ENCODE measurements around the gene IL2RA. TPM values are rescaled to one million over a fixed set of nuclear protein-coding genes. Genes with fewer than 3 reads are reported as not detected.
A peak's percentile ranks its signal among the peaks of the same experiment; 100 is the strongest.

IL2RA gene
- total RNA-seq, 1 donor from 2014 or later: not detected

GRCh38 chr10:5977471-5978229 is 84.5 kb downstream of the IL2RA start, which contains the start of gene IL15RA:
Gene IL15RA (minus strand): TSS chr10:5977543. CDS start chr10:5977492, 51 bp downstream.
- H3K4me3 Mint-ChIP-seq: peak within 1 kb of the TSS; percentile 90
- H3K27ac Mint-ChIP-seq (ENCODE audit: unreplicated experiment): no peak within 1 kb of the TSS
- no peaks in the 10 kb centered on the region for H3K9me3 Mint-ChIP-seq
- H3K27me3 Mint-ChIP-seq (ENCODE audit: low read depth): peaks cover 74% of the 10 kb centered on the region
- DNase-seq (ENCODE audit: low read depth, low spot score): peak; percentile 49
- H3K4me1 Mint-ChIP-seq: peaks cover 10% of the 10 kb centered on the region
- no peak for TF ChIP-seq CTCF (conservative IDR thresholded peaks at IDR 0.05)
- H3K36me3 Mint-ChIP-seq (ENCODE audit: low read depth): no peaks in the 10 kb centered on the region

- no peaks in the 10 kb centered on the region for H3K36me3 Mint-ChIP-seq (ENCODE audit: low read depth)
- peaks cover 10% of the 10 kb centered on the region for H3K4me1 Mint-ChIP-seq
- TF ChIP-seq CTCF (conservative IDR thresholded peaks at IDR 0.05): no peak
- DNase-seq (ENCODE audit: low read depth, low spot score): peak; percentile 28
- H3K4me3 Mint-ChIP-seq: peak overlapping the region; percentile 90
- H3K27me3 Mint-ChIP-seq (ENCODE audit: low read depth): peaks cover 74% of the 10 kb centered on the region
- H3K27ac Mint-ChIP-seq (ENCODE audit: unreplicated experiment): no peak overlapping the region
- H3K9me3 Mint-ChIP-seq: no peaks in the 10 kb centered on the region
These were observed 85.4 kb downstream of the IL2RA start for GRCh38 chr10:5976512-5977470.

GRCh38 chr10:5975641-5976473 is 86.3 kb downstream of the IL2RA start:
- no peaks in the 10 kb centered on the region for H3K9me3 Mint-ChIP-seq
- peaks cover 66% of the 10 kb centered on the region for H3K27me3 Mint-ChIP-seq (ENCODE audit: low read depth)
- no peak for TF ChIP-seq CTCF (conservative IDR thresholded peaks at IDR 0.05)
- H3K27ac Mint-ChIP-seq (ENCODE audit: unreplicated experiment): no peak overlapping the region
- DNase-seq (ENCODE audit: low read depth, low spot score): no peak
- no peaks in the 10 kb centered on the region for H3K36me3 Mint-ChIP-seq (ENCODE audit: low read depth)
- peak overlapping the region; percentile 90 for H3K4me3 Mint-ChIP-seq
- H3K4me1 Mint-ChIP-seq: peaks cover 10% of the 10 kb centered on the region

- Mint-ChIP-seq H3K9me3 (no peaks in the 10 kb centered on the region), H3K27me3 (ENCODE audit: low read depth) (peaks cover 38% of the 10 kb centered on the region), H3K36me3 (ENCODE audit: low read depth) (no peaks in the 10 kb centered on the region), H3K4me3 (no peak overlapping the region), H3K4me1 (peaks cover 7% of the 10 kb centered on the region), H3K27ac (ENCODE audit: unreplicated experiment) (no peak overlapping the region)
- TF ChIP-seq CTCF (conservative IDR thresholded peaks at IDR 0.05): no peak
- no peak for DNase-seq (ENCODE audit: low read depth, low spot score)
These were observed 89.1 kb downstream of the IL2RA start for GRCh38 chr10:5973069-5973468.

GRCh38 chr10:5971886-5972285 is 90.3 kb downstream of the IL2RA start:
- H3K4me1 Mint-ChIP-seq: peaks cover 6% of the 10 kb centered on the region
- no peaks in the 10 kb centered on the region for H3K9me3 Mint-ChIP-seq
- TF ChIP-seq CTCF (conservative IDR thresholded peaks at IDR 0.05): no peak
- no peaks in the 10 kb centered on the region for H3K36me3 Mint-ChIP-seq (ENCODE audit: low read depth)
- H3K27ac Mint-ChIP-seq (ENCODE audit: unreplicated experiment): no peak overlapping the region
- no peak for DNase-seq (ENCODE audit: low read depth, low spot score)
- H3K4me3 Mint-ChIP-seq: no peak overlapping the region
- H3K27me3 Mint-ChIP-seq (ENCODE audit: low read depth): peaks cover 34% of the 10 kb centered on the region
